ENCODE measurements around the gene CALN1. TPM values are rescaled to one million over a fixed set of nuclear protein-coding genes. Genes with fewer than 3 reads are reported as not detected.

The CALN1 gene
- total and polyA plus RNA-seq, 4 donors = 0.14 to 0.84 (median 0.24) TPM

DNA sequence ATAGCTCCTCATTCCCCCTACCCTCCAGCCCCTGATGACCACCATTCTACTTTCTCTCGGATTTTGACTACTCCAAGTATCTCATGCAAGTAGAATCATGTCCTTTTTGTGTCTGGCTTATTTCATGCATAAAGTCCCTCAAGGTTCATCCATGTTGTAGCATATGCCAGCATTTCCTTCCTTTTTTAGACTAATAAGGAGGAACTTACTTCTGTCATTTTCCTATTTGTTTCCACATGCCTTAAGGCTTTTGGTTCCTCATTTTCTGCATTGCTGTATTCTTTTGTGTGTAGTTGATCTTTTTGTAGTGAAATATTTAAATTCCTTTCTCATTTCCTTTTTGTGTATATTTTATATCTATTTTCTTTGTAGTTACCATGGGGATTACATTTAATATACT, 376.9 kb downstream of the CALN1 start:
- no peaks in the 10 kb centered on the region for H3K9me3 ChIP-seq (ENCODE audit: control insufficient read depth in 4 of 4, low read length in 3 of 4)
- H3K9ac ChIP-seq (ENCODE audit: low read depth in 1 of 2, low read length in 2 of 2) = no peak overlapping the region
- TF ChIP-seq, protein P1, sequence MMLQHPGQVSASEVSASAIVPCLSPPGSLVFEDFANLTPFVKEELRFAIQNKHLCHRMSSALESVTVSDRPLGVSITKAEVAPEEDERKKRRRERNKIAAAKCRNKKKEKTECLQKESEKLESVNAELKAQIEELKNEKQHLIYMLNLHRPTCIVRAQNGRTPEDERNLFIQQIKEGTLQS (IDR thresholded peaks at IDR 0.05) = no peak
- TF ChIP-seq SP1 (IDR thresholded peaks at IDR 0.05) = no peak
- TF ChIP-seq EGR1 (IDR thresholded peaks at IDR 0.05; ENCODE audit: low read depth in 2 of 2) = no peak
- no peak for TF ChIP-seq HNF4G (IDR thresholded peaks at IDR 0.05)
- TF ChIP-seq, protein P2, sequence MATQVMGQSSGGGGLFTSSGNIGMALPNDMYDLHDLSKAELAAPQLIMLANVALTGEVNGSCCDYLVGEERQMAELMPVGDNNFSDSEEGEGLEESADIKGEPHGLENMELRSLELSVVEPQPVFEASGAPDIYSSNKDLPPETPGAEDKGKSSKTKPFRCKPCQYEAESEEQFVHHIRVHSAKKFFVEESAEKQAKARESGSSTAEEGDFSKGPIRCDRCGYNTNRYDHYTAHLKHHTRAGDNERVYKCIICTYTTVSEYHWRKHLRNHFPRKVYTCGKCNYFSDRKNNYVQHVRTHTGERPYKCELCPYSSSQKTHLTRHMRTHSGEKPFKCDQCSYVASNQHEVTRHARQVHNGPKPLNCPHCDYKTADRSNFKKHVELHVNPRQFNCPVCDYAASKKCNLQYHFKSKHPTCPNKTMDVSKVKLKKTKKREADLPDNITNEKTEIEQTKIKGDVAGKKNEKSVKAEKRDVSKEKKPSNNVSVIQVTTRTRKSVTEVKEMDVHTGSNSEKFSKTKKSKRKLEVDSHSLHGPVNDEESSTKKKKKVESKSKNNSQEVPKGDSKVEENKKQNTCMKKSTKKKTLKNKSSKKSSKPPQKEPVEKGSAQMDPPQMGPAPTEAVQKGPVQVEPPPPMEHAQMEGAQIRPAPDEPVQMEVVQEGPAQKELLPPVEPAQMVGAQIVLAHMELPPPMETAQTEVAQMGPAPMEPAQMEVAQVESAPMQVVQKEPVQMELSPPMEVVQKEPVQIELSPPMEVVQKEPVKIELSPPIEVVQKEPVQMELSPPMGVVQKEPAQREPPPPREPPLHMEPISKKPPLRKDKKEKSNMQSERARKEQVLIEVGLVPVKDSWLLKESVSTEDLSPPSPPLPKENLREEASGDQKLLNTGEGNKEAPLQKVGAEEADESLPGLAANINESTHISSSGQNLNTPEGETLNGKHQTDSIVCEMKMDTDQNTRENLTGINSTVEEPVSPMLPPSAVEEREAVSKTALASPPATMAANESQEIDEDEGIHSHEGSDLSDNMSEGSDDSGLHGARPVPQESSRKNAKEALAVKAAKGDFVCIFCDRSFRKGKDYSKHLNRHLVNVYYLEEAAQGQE (IDR thresholded peaks at IDR 0.05) = no peak
- TF ChIP-seq YY1 (IDR thresholded peaks at IDR 0.05) = no peak
- TF ChIP-seq, protein P3, sequence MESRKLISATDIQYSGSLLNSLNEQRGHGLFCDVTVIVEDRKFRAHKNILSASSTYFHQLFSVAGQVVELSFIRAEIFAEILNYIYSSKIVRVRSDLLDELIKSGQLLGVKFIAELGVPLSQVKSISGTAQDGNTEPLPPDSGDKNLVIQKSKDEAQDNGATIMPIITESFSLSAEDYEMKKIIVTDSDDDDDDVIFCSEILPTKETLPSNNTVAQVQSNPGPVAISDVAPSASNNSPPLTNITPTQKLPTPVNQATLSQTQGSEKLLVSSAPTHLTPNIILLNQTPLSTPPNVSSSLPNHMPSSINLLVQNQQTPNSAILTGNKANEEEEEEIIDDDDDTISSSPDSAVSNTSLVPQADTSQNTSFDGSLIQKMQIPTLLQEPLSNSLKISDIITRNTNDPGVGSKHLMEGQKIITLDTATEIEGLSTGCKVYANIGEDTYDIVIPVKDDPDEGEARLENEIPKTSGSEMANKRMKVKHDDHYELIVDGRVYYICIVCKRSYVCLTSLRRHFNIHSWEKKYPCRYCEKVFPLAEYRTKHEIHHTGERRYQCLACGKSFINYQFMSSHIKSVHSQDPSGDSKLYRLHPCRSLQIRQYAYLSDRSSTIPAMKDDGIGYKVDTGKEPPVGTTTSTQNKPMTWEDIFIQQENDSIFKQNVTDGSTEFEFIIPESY (IDR thresholded peaks at IDR 0.05) = no peak
- TF ChIP-seq FOXA2 (IDR thresholded peaks at IDR 0.05) = no peak
- TF ChIP-seq GABPA (IDR thresholded peaks at IDR 0.05 in 1 of 2, conservative IDR thresholded peaks at IDR 0.05 in 1 of 2) = no peak
- TF ChIP-seq JUND (IDR thresholded peaks at IDR 0.05) = no peak
- DNase-seq (ENCODE audit: low spot score) = no peak
- H3K27me3 ChIP-seq (ENCODE audit: control insufficient read depth in 4 of 4, insufficient read depth in 4 of 4, low read length in 3 of 4) = no peaks in the 10 kb centered on the region
- peaks cover 0 to 2% (median 0%) of the 10 kb centered on the region in 4 donors for H3K4me1 ChIP-seq (ENCODE audit: control insufficient read depth in 4 of 4, insufficient read depth in 4 of 4, low read length in 3 of 4)
- no peaks in the 10 kb centered on the region for H3K36me3 ChIP-seq (ENCODE audit: control insufficient read depth in 4 of 4, insufficient read depth in 3 of 4, low read depth in 1 of 4, low read length in 3 of 4)
- no peak overlapping the region for H3K27ac ChIP-seq (ENCODE audit: low read depth in 1 of 2, low read length in 2 of 2)
- no peak overlapping the region for H3K4me3 ChIP-seq (ENCODE audit: low read depth in 1 of 3, low read length in 3 of 3)
- WGBS = 72% methylated on average over 1 of the region's 1 CpG

GRCh38 chr7:72032934-72033333, 379.2 kb downstream of the CALN1 start:
- WGBS = 53% methylated on average over 1 of the region's 1 CpG
- no peak overlapping the region for H3K9ac ChIP-seq (ENCODE audit: low read depth in 1 of 2, low read length in 2 of 2)
- H3K4me3 ChIP-seq (ENCODE audit: low read depth in 1 of 3, low read length in 3 of 3) = no peak overlapping the region
- no peaks in the 10 kb centered on the region for H3K27me3 ChIP-seq (ENCODE audit: control insufficient read depth in 4 of 4, insufficient read depth in 4 of 4, low read length in 3 of 4)
- DNase-seq (ENCODE audit: low spot score) = no peak
- H3K9me3 ChIP-seq (ENCODE audit: control insufficient read depth in 4 of 4, low read length in 3 of 4) = no peaks in the 10 kb centered on the region
- no peaks in the 10 kb centered on the region for H3K36me3 ChIP-seq (ENCODE audit: control insufficient read depth in 4 of 4, insufficient read depth in 3 of 4, low read depth in 1 of 4, low read length in 3 of 4)
- peaks cover 0 to 2% (median 0%) of the 10 kb centered on the region in 4 donors for H3K4me1 ChIP-seq (ENCODE audit: control insufficient read depth in 4 of 4, insufficient read depth in 4 of 4, low read length in 3 of 4)
- no peak overlapping the region for H3K27ac ChIP-seq (ENCODE audit: low read depth in 1 of 2, low read length in 2 of 2)
- TF ChIP-seq, protein P2 (IDR thresholded peaks at IDR 0.05) = no peak
- TF ChIP-seq TAF1 (conservative IDR thresholded peaks at IDR 0.05) = no peak
- no peak for TF ChIP-seq CTCF (IDR thresholded peaks at IDR 0.05; ENCODE audit: low read depth, low read length, missing input control)
- no peak for TF ChIP-seq MAX (IDR thresholded peaks at IDR 0.05)
- TF ChIP-seq, protein P3 (IDR thresholded peaks at IDR 0.05) = no peak
- TF ChIP-seq RAD21 (IDR thresholded peaks at IDR 0.05) = no peak
- no peak for TF ChIP-seq FOXA1 (IDR thresholded peaks at IDR 0.05)
- TF ChIP-seq HNF4A (conservative IDR thresholded peaks at IDR 0.05) = no peak
- TF ChIP-seq, protein P1 (IDR thresholded peaks at IDR 0.05) = no peak
- no peak for TF ChIP-seq HNF4G (IDR thresholded peaks at IDR 0.05)
- TF ChIP-seq GABPA (IDR thresholded peaks at IDR 0.05 in 1 of 2, conservative IDR thresholded peaks at IDR 0.05 in 1 of 2) = no peak
- no peak for TF ChIP-seq FOXA2 (IDR thresholded peaks at IDR 0.05)

Data from liver (tissue), 9 donors.